A673 (cell line): ENCODE results near the gene CST6.

Experiments
- EZH2 ChIP-seq: fragments of 200-600 bp; sonication (generic); IDR thresholded peaks from 2 replicates; pipeline ENCODE4 v1.6.1; 2017; ENCODE audit warnings: borderline replicate concordance, low read depth, mild to moderate bottlenecking, mixed read lengths, antibody characterized with exemption, low read length; ENCODE audit not compliant: poor library complexity, severe bottlenecking
- TF ChIP-seq, protein P1 (sequence below): fragments of 300-800, 200-600 bp; sonication (generic); conservative IDR thresholded peaks from 2 replicates; pipeline ENCODE4 v1.5.1; 2017; ENCODE audit warnings: low read depth, mild to moderate bottlenecking, antibody characterized with exemption, low read length, moderate library complexity, mixed read lengths

GRCh38 chr11:66056501-66056900 is 44.7 kb downstream of the CST6 start:
- TF ChIP-seq, protein P1, sequence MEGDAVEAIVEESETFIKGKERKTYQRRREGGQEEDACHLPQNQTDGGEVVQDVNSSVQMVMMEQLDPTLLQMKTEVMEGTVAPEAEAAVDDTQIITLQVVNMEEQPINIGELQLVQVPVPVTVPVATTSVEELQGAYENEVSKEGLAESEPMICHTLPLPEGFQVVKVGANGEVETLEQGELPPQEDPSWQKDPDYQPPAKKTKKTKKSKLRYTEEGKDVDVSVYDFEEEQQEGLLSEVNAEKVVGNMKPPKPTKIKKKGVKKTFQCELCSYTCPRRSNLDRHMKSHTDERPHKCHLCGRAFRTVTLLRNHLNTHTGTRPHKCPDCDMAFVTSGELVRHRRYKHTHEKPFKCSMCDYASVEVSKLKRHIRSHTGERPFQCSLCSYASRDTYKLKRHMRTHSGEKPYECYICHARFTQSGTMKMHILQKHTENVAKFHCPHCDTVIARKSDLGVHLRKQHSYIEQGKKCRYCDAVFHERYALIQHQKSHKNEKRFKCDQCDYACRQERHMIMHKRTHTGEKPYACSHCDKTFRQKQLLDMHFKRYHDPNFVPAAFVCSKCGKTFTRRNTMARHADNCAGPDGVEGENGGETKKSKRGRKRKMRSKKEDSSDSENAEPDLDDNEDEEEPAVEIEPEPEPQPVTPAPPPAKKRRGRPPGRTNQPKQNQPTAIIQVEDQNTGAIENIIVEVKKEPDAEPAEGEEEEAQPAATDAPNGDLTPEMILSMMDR = no peak
- TF ChIP-seq EZH2 = no peak
